Ovary (tissue), 9 donors: ENCODE data around the gene MOGAT1. TPM values are rescaled to one million over a fixed set of nuclear protein-coding genes. Genes with fewer than 3 reads are reported as not detected.

Experiments
- DNase-seq, 5 donors: peaks; one replicate each; pipeline ENCODE4 v3.0.0-alpha.2; 2019 to 2020
- H3K27ac ChIP-seq, 2 donors: fragments of 200-600 bp; one replicate each; pipeline versions ENCODE4 v1.5.1 to v1.8.0; 2019 to 2022
- H3K27me3 ChIP-seq: fragments of 200-600 bp; one replicate; pipeline ENCODE4 v1.8.0; 2022
- H3K36me3 ChIP-seq: fragments of 200-600 bp; sonication (generic); one replicate; pipeline ENCODE4 v1.5.1; 2019
- H3K4me1 ChIP-seq: one replicate; pipeline ENCODE4 v1.8.1; 2013; ENCODE audit warnings: mild to moderate bottlenecking, moderate library complexity; ENCODE audit not compliant: insufficient read depth
- H3K4me3 ChIP-seq: fragments of 200-600 bp; sonication (generic); one replicate; pipeline ENCODE4 v1.5.1; 2017
- H3K9me3 ChIP-seq, 2 donors: fragments of 200-600 bp in 1 of 2; sonication (generic) in 1 of 2; one replicate each; pipeline versions ENCODE4 v1.5.1 to v1.8.1; 2013 to 2019; ENCODE audit warnings: mild to moderate bottlenecking in 1 of 2, moderate library complexity in 1 of 2
- CTCF ChIP-seq, 3 donors: fragments of 450-650 bp in 2 of 3; fragments of 200-600 bp in 1 of 3; IDR thresholded peaks; one replicate each; pipeline versions ENCODE4 v1.5.1 to v1.8.0; 2016 to 2022; ENCODE audit warnings: antibody characterized with exemption in 3 of 3, mild to moderate bottlenecking in 1 of 3
- EP300 ChIP-seq: sonication (generic); formaldehyde crosslinking; IDR thresholded peaks from one replicate; pipeline ENCODE4 v1.6.1; 2017; ENCODE audit warnings: antibody characterized with exemption
- POLR2A ChIP-seq: fragments of 450-650 bp; IDR thresholded peaks from one replicate; pipeline ENCODE4 v1.6.1; 2017; ENCODE audit warnings: antibody characterized with exemption, mild to moderate bottlenecking, moderate library complexity
- WGBS, 3 donors: extraction: QIAGEN DNeasy Blood & Tissue Kit in 1 of 3; methylation state at CpG; one replicate each; pipeline versions ENCODE4 v1.1.5 to v1.1.7; 2013 to 2017; 5-methylcytosine and 5-hydroxymethylcytosine counted together
- intact Hi-C, 4 donors: fragments of 100-400 bp; cut with DNase I; formaldehyde crosslinking; loops; one replicate each; pipeline versions ENCODE4 v1.11.0 to v1.15.1; 2022 to 2023
- polyA plus RNA-seq, 2 donors: library from polyadenylated mRNA; stranded (reverse); fragments of 200-250 nt in 1 of 2; fragments of 350-450 nt in 1 of 2; fragmentation: Illumina TruSeq in 1 of 2; extraction: RNeasy Lipid Tissue Mini Kit (QIAGEN cat#74804) in 1 of 2; gene quantifications; one replicate each; pipeline ENCODE4 v1.2.3, GENCODE V29; 2013 to 2014
- total RNA-seq, 7 donors: library from RNA; depleted of rRNA in 2 of 7; stranded (reverse); fragments of >200 nt in 2 of 7; fragmentation: NEBNext Ultra II Directional in 3 of 7; extraction: Animal tissue kit (Norgen Biotek cat#: 25700) in 3 of 7; gene quantifications; one replicate each; pipeline versions ENCODE4 v1.1.0 to v1.2.4, GENCODE V29; 2016 to 2023
- donor health status: DM: no; HTN: no; CAD: no; lungs with moderate emphysema.
- donor health status: DM: no; HTN: no; CAD: no.
- donor health status: Bipolar disorder and iron deficiency.
- donor health status: DM: yes; HTN: yes; CAD: no.
- donor health status: DM: no; HTN: no; CAD: no.
- donor health status: DM: yes; HTN: yes; CAD: no.

MOGAT1 gene
- total and polyA plus RNA-seq, 9 donors: not detected

GRCh38 chr2:222693837-222694236 lies 22.4 kb downstream of the MOGAT1 start:
- H3K4me3 ChIP-seq: no peak overlapping the region
- H3K27ac ChIP-seq: no peak overlapping the region
- DNase-seq: no peak
- no peaks in the 10 kb centered on the region for H3K9me3 ChIP-seq
- no peaks in the 10 kb centered on the region for H3K36me3 ChIP-seq
- WGBS, 3 donors: 88 to 97% (median 91%) methylated on average over 1 of the region's 1 CpG
- TF ChIP-seq EP300: no peak
- TF ChIP-seq CTCF (IDR thresholded peaks at IDR 0.05): no peak
- intact Hi-C loops: loop anchor here in 1 of 4 donors (10.0 kb wide), 1 partner anchor 1101 kb away; no protein-coding TSS in a partner anchor
- no peaks in the 10 kb centered on the region for H3K4me1 ChIP-seq
- no peaks in the 10 kb centered on the region for H3K27me3 ChIP-seq

- no peak overlapping the region for H3K27ac ChIP-seq
- WGBS, 3 donors: 88 to 92% (median 91%) methylated on average over 4 of the region's 4 CpGs
- intact Hi-C loops: loop anchor here in 1 of 4 donors (10.0 kb wide), 1 partner anchor 1097 kb away; no protein-coding TSS in a partner anchor
These were observed 26.8 kb downstream of the MOGAT1 start for GRCh38 chr2:222698276-222698675.

GRCh38 chr2:222701233-222701632 lies 29.8 kb downstream of the MOGAT1 start:
- no peaks in the 10 kb centered on the region for H3K27me3 ChIP-seq
- H3K9me3 ChIP-seq: no peaks in the 10 kb centered on the region
- intact Hi-C loops: loop anchor here in 1 of 4 donors (10.0 kb wide), 1 partner anchor 204 kb away; no protein-coding TSS in a partner anchor
- DNase-seq: no peak
- no peak for TF ChIP-seq EP300
- no peak for TF ChIP-seq CTCF (IDR thresholded peaks at IDR 0.05)
- no peak for TF ChIP-seq POLR2A
- no peak overlapping the region for H3K4me3 ChIP-seq
- H3K36me3 ChIP-seq: no peaks in the 10 kb centered on the region
- no peaks in the 10 kb centered on the region for H3K4me1 ChIP-seq
- 50 to 63% (median 59%) methylated on average over 1 of the region's 1 CpG for WGBS, 3 donors
- no peak overlapping the region for H3K27ac ChIP-seq

More at GRCh38 chr2:222698276-222698675, 26.8 kb downstream of the MOGAT1 start:
- Histone ChIP-seq H3K4me3 (no peak overlapping the region), H3K27me3 (no peaks in the 10 kb centered on the region), H3K9me3 (no peaks in the 10 kb centered on the region), H3K4me1 (no peaks in the 10 kb centered on the region), H3K36me3 (no peaks in the 10 kb centered on the region)
- TF ChIP-seq EP300 (no peak), POLR2A (no peak), CTCF (IDR thresholded peaks at IDR 0.05) (no peak)
- no peak for DNase-seq

- TF ChIP-seq CTCF (IDR thresholded peaks at IDR 0.05): no peak
- TF ChIP-seq EP300: no peak
- no peak for TF ChIP-seq POLR2A
- H3K4me3 ChIP-seq: no peak overlapping the region
- no peaks in the 10 kb centered on the region for H3K36me3 ChIP-seq
- no peaks in the 10 kb centered on the region for H3K27me3 ChIP-seq
- no peaks in the 10 kb centered on the region for H3K4me1 ChIP-seq
- no peak for DNase-seq
- H3K9me3 ChIP-seq: no peaks in the 10 kb centered on the region
- WGBS, 3 donors: 73 to 87% (median 87%) methylated on average over 5 of the region's 5 CpGs
- intact Hi-C loops: loop anchor here in 1 of 4 donors (10.0 kb wide), 1 partner anchor 203 kb away; no protein-coding TSS in a partner anchor
- H3K27ac ChIP-seq: no peak overlapping the region
These were observed 30.3 kb downstream of the MOGAT1 start for GRCh38 chr2:222701721-222702131.
